DMS53 (cell line): ENCODE data around the gene CPEB1.
"Not testable (repeated sequence)": the region's sequence is repeated elsewhere in the genome, so short reads cannot be mapped to it uniquely, and the experiment has no call there.

Experiments used
- DNase-seq: peaks from one replicate; lab custom pipeline; 2025; lab: John Stamatoyannopoulos, UW

The CPEB1 gene

GRCh38 chr15:82513587-82513986 lies 133.6 kb downstream of the CPEB1 start:
- not testable (repeated sequence) for DNase-seq

GRCh38 chr15:82507693-82508092 lies 139.5 kb downstream of the CPEB1 start:
- not testable (repeated sequence) for DNase-seq

- DNase-seq, result not testable (repeated sequence)
Measured at GRCh38 chr15:82507087-82507486, 140.1 kb downstream of the CPEB1 start.

GRCh38 chr15:82505842-82506241 lies 141.3 kb downstream of the CPEB1 start:
- not testable (repeated sequence) for DNase-seq

GRCh38 chr15:82504074-82504473 lies 143.1 kb downstream of the CPEB1 start:
- DNase-seq, result not testable (repeated sequence)

GRCh38 chr15:82502700-82503339 lies 144.3 kb downstream of the CPEB1 start:
- not testable (repeated sequence) for DNase-seq

- not testable (repeated sequence) for DNase-seq
Measured at GRCh38 chr15:82500772-82501171, 146.4 kb downstream of the CPEB1 start.

- not testable (repeated sequence) for DNase-seq
Measured at GRCh38 chr15:82497978-82498377, 149.2 kb downstream of the CPEB1 start.
